Endothelial cell of umbilical vein (primary cell): ENCODE data around the gene HS6ST2.

ENCODE experiments used
- CTCF ChIP-seq, 2 donors: IDR thresholded peaks; 1 replicate in 1 of 2; 2 replicates in 1 of 2; pipeline ENCODE4 v1.5.1; 2011; ENCODE audit warnings: low read length in 2 of 2, mild to moderate bottlenecking in 2 of 2, moderate library complexity in 2 of 2, control low read depth in 1 of 2, inconsistent platforms in 1 of 2, low read depth in 1 of 2; ENCODE audit not compliant: insufficient read depth in 1 of 2; ENCODE audit errors: extremely low read depth in 1 of 2
- EZH2 ChIP-seq: IDR thresholded peaks from 2 replicates; pipeline ENCODE4 v1.6.1; 2012; ENCODE audit warnings: borderline replicate concordance, low read depth, mild to moderate bottlenecking, moderate library complexity, low read length, inconsistent platforms; ENCODE audit not compliant: severe bottlenecking
- GATA2 ChIP-seq: IDR thresholded peaks from 2 replicates; pipeline ENCODE4 v1.7.0; 2011; ENCODE audit warnings: low read depth, mild to moderate bottlenecking, moderate library complexity, mixed read lengths, low read length; ENCODE audit not compliant: insufficient read length, insufficient read depth
- POLR2A ChIP-seq: IDR thresholded peaks from 2 replicates; pipeline ENCODE4 v1.6.1; 2012; ENCODE audit warnings: low read depth, mild to moderate bottlenecking, control low read depth, low read length
- POLR2AphosphoS5 ChIP-seq: IDR thresholded peaks from 2 replicates; pipeline ENCODE4 v1.6.1; 2012; ENCODE audit warnings: low read depth, mild to moderate bottlenecking, control low read depth, low read length, moderate library complexity; ENCODE audit not compliant: insufficient read depth

- TF ChIP-seq CTCF (IDR thresholded peaks at IDR 0.05; ENCODE audit: extremely low read depth in 1 of 2, insufficient read depth in 1 of 2, low read depth in 1 of 2, low read length in 2 of 2) (no peak), POLR2A (no peak), EZH2 (no peak), POLR2AphosphoS5 (no peak), GATA2 (no peak)
These were observed 246.1 kb downstream of the HS6ST2 start for GRCh38 chrX:132712350-132712749.
